ENCODE results near the gene FLNB.

FLNB gene

GRCh38 chr3:58204720-58205119 is 196.5 kb downstream of the FLNB start:
- TF ChIP-seq SIN3A (IDR thresholded peaks at IDR 0.05; ENCODE audit: borderline replicate concordance, insufficient read depth, low read length) (no peak), TAF1 (IDR thresholded peaks at IDR 0.05; ENCODE audit: borderline replicate concordance, insufficient read depth, low read length) (no peak), POLR2AphosphoS5 (IDR thresholded peaks at IDR 0.05; ENCODE audit: low read depth, low read length) (no peak), REST (IDR thresholded peaks at IDR 0.05; ENCODE audit: insufficient read depth in 1 of 2, low read depth in 2 of 2, low read length in 2 of 2) (no peak), FOXP2 (optimal IDR thresholded peaks at IDR 0.05; ENCODE audit: borderline replicate concordance, extremely low read depth, extremely low read length, insufficient read depth) (no peak)

DNA sequence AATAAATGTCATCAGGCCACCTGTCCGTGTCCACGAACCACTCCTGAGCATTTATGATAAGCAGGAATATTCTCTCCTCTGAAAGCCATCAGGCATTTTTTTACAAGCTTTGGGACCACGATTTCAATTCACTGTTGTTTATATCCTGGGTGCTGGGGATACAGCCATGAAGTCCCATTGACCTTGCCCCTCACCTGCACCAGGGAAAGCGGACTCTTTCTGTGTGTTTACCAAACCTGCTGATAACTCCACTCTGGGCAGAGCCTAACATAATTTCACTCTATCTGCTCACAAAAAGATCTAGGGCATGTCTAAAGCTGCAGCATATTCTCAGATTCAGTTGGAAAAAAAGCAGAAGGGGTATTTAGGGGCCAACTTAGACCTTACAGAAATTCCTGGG is 197.8 kb downstream of the FLNB start:
- no peak for TF ChIP-seq FOXP2 (optimal IDR thresholded peaks at IDR 0.05; ENCODE audit: borderline replicate concordance, extremely low read depth, extremely low read length, insufficient read depth)
- no peak for TF ChIP-seq TAF1 (IDR thresholded peaks at IDR 0.05; ENCODE audit: borderline replicate concordance, insufficient read depth, low read length)
- no peak for TF ChIP-seq POLR2AphosphoS5 (IDR thresholded peaks at IDR 0.05; ENCODE audit: low read depth, low read length)
- no peak for TF ChIP-seq REST (IDR thresholded peaks at IDR 0.05; ENCODE audit: insufficient read depth in 1 of 2, low read depth in 2 of 2, low read length in 2 of 2)
- TF ChIP-seq SIN3A (IDR thresholded peaks at IDR 0.05; ENCODE audit: borderline replicate concordance, insufficient read depth, low read length), result no peak

DNA sequence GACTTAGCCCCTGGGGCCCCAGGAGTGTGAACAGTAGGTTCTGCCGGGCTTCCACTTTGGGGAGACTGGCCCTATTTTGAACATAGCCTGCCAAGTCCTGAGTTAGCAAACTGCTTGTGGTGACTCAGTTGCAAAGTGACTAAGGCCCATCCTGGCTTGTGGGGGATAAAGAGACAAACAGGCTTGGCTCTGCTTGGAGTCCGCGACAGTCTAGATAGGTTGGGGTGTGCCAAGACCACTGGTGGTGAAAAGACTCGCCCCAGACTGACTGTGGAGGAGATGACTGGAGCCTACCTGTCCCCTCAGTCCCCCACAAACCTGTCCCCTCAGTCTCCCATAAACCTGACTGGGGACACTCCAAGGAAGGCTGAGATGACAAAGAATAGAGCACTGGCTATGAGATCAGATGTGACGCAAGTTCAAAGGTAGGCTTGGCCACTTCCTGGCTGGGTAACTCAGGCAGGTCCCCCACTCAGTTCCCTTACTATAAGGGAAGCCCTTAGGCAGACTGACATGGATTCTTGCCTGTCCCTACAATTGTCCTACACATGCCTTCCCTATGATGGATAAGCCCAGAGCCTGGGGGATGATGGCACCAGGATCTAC is 198.3 kb downstream of the FLNB start:
- TF ChIP-seq SIN3A (IDR thresholded peaks at IDR 0.05; ENCODE audit: borderline replicate concordance, insufficient read depth, low read length) (no peak), TAF1 (IDR thresholded peaks at IDR 0.05; ENCODE audit: borderline replicate concordance, insufficient read depth, low read length) (no peak), POLR2AphosphoS5 (IDR thresholded peaks at IDR 0.05; ENCODE audit: low read depth, low read length) (no peak), FOXP2 (optimal IDR thresholded peaks at IDR 0.05; ENCODE audit: borderline replicate concordance, extremely low read depth, extremely low read length, insufficient read depth) (no peak), REST (IDR thresholded peaks at IDR 0.05; ENCODE audit: insufficient read depth in 1 of 2, low read depth in 2 of 2, low read length in 2 of 2) (no peak)

DNA sequence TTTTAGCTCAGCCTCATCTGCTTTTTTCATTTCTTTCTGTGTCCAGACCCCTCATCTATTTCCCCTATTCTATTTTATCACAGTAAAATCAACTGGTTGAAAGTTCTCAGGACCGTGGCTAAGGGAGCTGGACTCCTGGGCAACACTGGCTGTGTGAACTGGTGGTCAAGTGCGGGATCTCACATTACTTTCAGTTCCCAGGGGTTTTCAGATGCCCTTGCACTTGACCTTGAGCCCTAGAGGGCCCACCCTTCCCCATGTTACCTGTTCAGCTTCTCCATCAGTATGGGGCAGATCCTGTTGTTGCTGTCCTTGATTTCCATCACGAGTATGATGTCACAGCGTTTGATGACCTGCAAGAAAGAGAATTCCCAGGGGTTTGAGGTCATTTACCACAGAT is 199.7 kb downstream of the FLNB start:
- no peak for TF ChIP-seq FOXP2 (optimal IDR thresholded peaks at IDR 0.05; ENCODE audit: borderline replicate concordance, extremely low read depth, extremely low read length, insufficient read depth)

DNA sequence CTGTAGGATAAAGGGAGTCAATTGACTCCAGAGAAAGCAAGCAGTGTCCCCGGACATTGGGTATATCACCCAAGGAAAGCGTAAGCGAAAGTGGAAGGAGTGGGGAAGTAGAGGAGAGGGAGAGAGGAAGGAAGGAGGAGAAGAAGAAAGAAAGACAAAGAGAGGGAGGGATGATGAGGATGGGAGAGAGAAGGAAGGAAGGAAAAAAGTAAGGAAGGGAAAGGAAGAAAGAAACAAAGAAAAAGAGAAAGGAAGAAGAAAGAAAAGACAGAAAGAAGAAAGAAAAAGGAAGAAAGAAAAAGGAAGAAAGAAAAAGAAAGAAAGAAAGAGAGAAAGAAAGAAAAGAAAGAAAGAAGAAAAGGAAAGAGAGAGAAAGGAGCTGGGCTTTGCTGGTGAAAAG is 201.7 kb downstream of the FLNB start:
- no peak for TF ChIP-seq SIN3A (IDR thresholded peaks at IDR 0.05; ENCODE audit: borderline replicate concordance, insufficient read depth, low read length)

DNA sequence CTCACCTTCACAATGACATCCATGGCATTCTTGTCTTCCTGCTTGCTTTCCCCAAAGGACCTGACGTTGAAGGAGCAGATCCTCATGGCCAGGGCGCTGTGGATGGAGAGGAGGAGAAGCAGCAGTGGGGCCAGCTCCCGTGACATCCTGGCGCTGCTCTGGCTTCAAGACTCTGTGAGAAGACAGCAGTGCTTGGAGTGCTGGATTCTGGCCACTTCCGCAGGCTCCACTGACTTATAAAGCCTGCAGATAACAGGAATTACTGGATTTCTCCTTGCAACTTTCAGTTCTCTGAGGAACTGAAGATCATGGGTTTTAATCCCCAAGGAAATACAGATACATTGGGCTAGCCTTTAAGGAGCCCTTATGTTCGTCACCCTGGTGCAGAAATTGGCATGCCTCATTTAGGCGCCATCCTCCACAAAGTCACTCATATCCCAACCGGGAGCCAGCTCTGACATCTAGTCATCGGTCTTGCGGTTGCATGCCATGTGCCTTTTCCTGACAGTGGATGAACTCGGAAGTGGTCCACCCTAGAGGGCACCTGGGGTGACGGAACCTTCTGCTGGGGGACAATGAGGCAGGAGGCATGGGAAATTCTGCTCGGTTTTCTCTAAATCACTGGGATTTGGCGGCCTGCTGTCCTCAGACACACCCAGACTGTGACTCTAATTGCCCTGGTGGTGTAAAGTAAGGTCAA is 202.7 kb downstream of the FLNB start, which contains the start of gene DNASE1L3:
TSS of gene DNASE1L3 (minus strand) at position 212 of the 700 bp plus-strand sequence. CDS start at position 146, 66 bp downstream.
- TF ChIP-seq FOXP2 (optimal IDR thresholded peaks at IDR 0.05; ENCODE audit: borderline replicate concordance, extremely low read depth, extremely low read length, insufficient read depth), result no peak
- no peak for TF ChIP-seq REST (IDR thresholded peaks at IDR 0.05; ENCODE audit: insufficient read depth in 1 of 2, low read depth in 2 of 2, low read length in 2 of 2)
- TF ChIP-seq POLR2AphosphoS5 (IDR thresholded peaks at IDR 0.05; ENCODE audit: low read depth, low read length), result no peak
- no peak for TF ChIP-seq TAF1 (IDR thresholded peaks at IDR 0.05; ENCODE audit: borderline replicate concordance, insufficient read depth, low read length)
- TF ChIP-seq SIN3A (IDR thresholded peaks at IDR 0.05; ENCODE audit: borderline replicate concordance, insufficient read depth, low read length), result no peak

All from PFSK-1 (cell line).